HCT116 (cell line): ENCODE data around the gene RPS17. TPM values are rescaled to one million over a fixed set of nuclear protein-coding genes. Genes with fewer than 3 reads are reported as not detected.

Experiments
- ATAC-seq: fragments of 200-7000 bp; cut with Tn5 transposase; 2 replicates; pipeline ENCODE4 v1.9.1; 2020; ENCODE audit warnings: mild to moderate bottlenecking, moderate library complexity
- BruUV-seq: library from RNA; stranded (reverse); fragments of 400-500 nt; replicated peaks from 2 replicates; lab custom pipeline; 2021; lab: Mats Ljungman, UMichigan
- CTCF ChIA-PET: fragments of 300-600 bp; sonication (Branson Sonifier 250); formaldehyde crosslinking; loops from one replicate; lab custom pipeline; 2021; ENCODE audit warnings: antibody characterized with exemption; lab: Charles Lee
- POLR2A ChIA-PET: fragments of 300-600, 350-600 bp; sonication (Branson Sonifier 250); formaldehyde crosslinking; loops from one replicate; lab custom pipeline; 2021; ENCODE audit warnings: antibody characterized with exemption; lab: Charles Lee
- RAD21 ChIA-PET, 2 experiments: fragments of 300-600 bp; sonication (Branson Sonifier 250); formaldehyde crosslinking; loops; one replicate each; lab custom pipeline; 2023; ENCODE audit warnings: low total read pairs in 2 of 2; ENCODE audit not compliant: uncharacterized antibody in 2 of 2, unreplicated experiment in 2 of 2, low non-redundant PET in 1 of 2; lab: Charles Lee
- DNase-seq: peaks from one replicate; pipeline ENCODE4 v3.0.0-alpha.2; 2010; ENCODE audit warnings: low read depth, low spot score
- H2AFZ ChIP-seq: fragments of 200-600 bp; shearing (Covaris generic), sonication (generic); 2 replicates; pipeline ENCODE4 v1.6.1; 2017; ENCODE audit warnings: low read depth, mixed run types, mixed read lengths, antibody characterized with exemption, low read length; ENCODE audit not compliant: poor library complexity, severe bottlenecking
- H3K27ac ChIP-seq: 2 replicates; pipeline ENCODE4 v1.5.1; 2012; ENCODE audit warnings: low read depth, low read length
- H3K27me3 ChIP-seq: fragments of 200-600 bp; sonication (generic); 2 replicates; pipeline ENCODE4 v1.6.1; 2016; ENCODE audit warnings: mixed run types, low read length, mixed read lengths; ENCODE audit not compliant: insufficient read depth
- H3K36me3 ChIP-seq, 2 experiments: fragments of 200-500 bp in 1 of 2; fragments of 200-600 bp in 1 of 2; sonication (Bioruptor generic) in 1 of 2; sonication (generic) in 1 of 2; 2 replicates each; pipeline versions ENCODE4 v1.5.1 to v1.6.1; 2014 to 2016; ENCODE audit warnings: low read length in 2 of 2, inconsistent platforms in 1 of 2, mixed read lengths in 1 of 2, mixed run types in 1 of 2; ENCODE audit not compliant: insufficient read depth in 2 of 2, control insufficient read depth in 1 of 2
- H3K4me1 ChIP-seq, 2 experiments: fragments of 200-600 bp in 1 of 2; sonication (generic) in 1 of 2; 2 replicates each; pipeline versions ENCODE4 v1.5.1 to v1.6.1; 2012 to 2017; ENCODE audit warnings: low read length in 2 of 2, inconsistent platforms in 1 of 2, mild to moderate bottlenecking in 1 of 2, mixed read lengths in 1 of 2, mixed run types in 1 of 2, moderate library complexity in 1 of 2; ENCODE audit not compliant: insufficient read depth in 2 of 2, control insufficient read depth in 1 of 2
- H3K4me2 ChIP-seq: fragments of 200-600 bp; sonication (generic); 2 replicates; pipeline ENCODE4 v1.6.1; 2017; ENCODE audit warnings: mixed run types, low read length, mixed read lengths
- H3K4me3 ChIP-seq, 2 experiments: fragments of 200-600 bp in 1 of 2; sonication (generic) in 1 of 2; replicated peaks in 1 of 2; 2 replicates each; pipeline ENCODE4 v1.5.1; 2011 to 2016; ENCODE audit warnings: low read length in 2 of 2, control low read depth in 1 of 2, low read depth in 1 of 2, mild to moderate bottlenecking in 1 of 2, mixed read lengths in 1 of 2, mixed run types in 1 of 2
- H3K79me2 ChIP-seq: fragments of 200-600 bp; sonication (generic); 2 replicates; pipeline ENCODE4 v1.6.1; 2017; ENCODE audit warnings: mild to moderate bottlenecking, mixed run types, low read length, moderate library complexity, mixed read lengths; ENCODE audit not compliant: insufficient read depth
- H3K9ac ChIP-seq: fragments of 200-600 bp; sonication (generic); 2 replicates; pipeline ENCODE4 v1.6.1; 2016; ENCODE audit warnings: low read length, mixed read lengths
- H3K9me2 ChIP-seq: fragments of 200-600 bp; sonication (generic), shearing (Covaris generic); 2 replicates; pipeline ENCODE4 v1.6.1; 2017; ENCODE audit warnings: mixed run types, mild to moderate bottlenecking, moderate library complexity; ENCODE audit not compliant: insufficient read depth
- H3K9me3 ChIP-seq, 2 experiments: fragments of 200-500 bp in 1 of 2; fragments of 200-600 bp in 1 of 2; sonication (Bioruptor generic) in 1 of 2; sonication (generic) in 1 of 2; 2 replicates each; pipeline ENCODE4 v1.6.1; 2014 to 2017; ENCODE audit warnings: low read length in 2 of 2, mixed read lengths in 2 of 2, inconsistent platforms in 1 of 2, low read depth in 1 of 2, mild to moderate bottlenecking in 1 of 2, mixed run types in 1 of 2, moderate library complexity in 1 of 2; ENCODE audit not compliant: control insufficient read depth in 1 of 2, insufficient read depth in 1 of 2
- H4K20me1 ChIP-seq: fragments of 200-600 bp; sonication (generic), shearing (Covaris generic); 2 replicates; pipeline ENCODE4 v1.6.1; 2017; ENCODE audit warnings: mixed run types, mild to moderate bottlenecking, moderate library complexity; ENCODE audit not compliant: insufficient read depth
- CEBPB ChIP-seq: IDR thresholded peaks from 2 replicates; pipeline ENCODE4 v1.6.1; 2012; ENCODE audit warnings: low read depth
- CTCF ChIP-seq, 3 experiments: fragments of 200-600 bp in 1 of 3; sonication (generic) in 1 of 3; IDR thresholded peaks in 2 of 3; conservative IDR thresholded peaks in 1 of 3; 2 replicates each; pipeline ENCODE4 v1.5.1; 2012 to 2017; ENCODE audit warnings: low read depth in 2 of 3, low read length in 2 of 3, antibody characterized with exemption in 1 of 3, borderline replicate concordance in 1 of 3, control low read depth in 1 of 3, mild to moderate bottlenecking in 1 of 3, mixed read lengths in 1 of 3, mixed run types in 1 of 3, moderate library complexity in 1 of 3; ENCODE audit not compliant: insufficient read depth in 1 of 3
- EZH2 ChIP-seq: fragments of 200-600 bp; sonication (generic); IDR thresholded peaks from 2 replicates; pipeline ENCODE4 v1.6.1; 2017; ENCODE audit warnings: antibody characterized with exemption, mixed run types
- EZH2phosphoT487 ChIP-seq: fragments of 200-600 bp; IDR thresholded peaks from 2 replicates; pipeline ENCODE4 v1.6.1; 2018; ENCODE audit warnings: antibody characterized with exemption, borderline replicate concordance
- FOSL1 ChIP-seq: IDR thresholded peaks from 2 replicates; pipeline ENCODE4 v1.6.1; 2012; ENCODE audit warnings: low read depth
- MAX ChIP-seq: IDR thresholded peaks from 2 replicates; pipeline ENCODE4 v1.6.1; 2012
- POLR2A ChIP-seq: IDR thresholded peaks from 2 replicates; pipeline ENCODE4 v1.7.0; 2011; ENCODE audit warnings: borderline replicate concordance; ENCODE audit not compliant: insufficient read depth, insufficient read length; ENCODE audit errors: extremely low read depth
- POLR2AphosphoS5 ChIP-seq: IDR thresholded peaks from 2 replicates; pipeline ENCODE4 v1.6.1; 2011; ENCODE audit warnings: mild to moderate bottlenecking, low read depth, low read length, moderate library complexity
- REST ChIP-seq: IDR thresholded peaks from 2 replicates; pipeline ENCODE4 v1.6.1; 2012; ENCODE audit warnings: low read depth
- TCF7L2 ChIP-seq: IDR thresholded peaks from 2 replicates; pipeline ENCODE4 v1.7.0; 2011; ENCODE audit warnings: borderline replicate concordance, inconsistent platforms; ENCODE audit not compliant: insufficient read depth, insufficient read length; ENCODE audit errors: extremely low read depth
- ZBTB33 ChIP-seq: IDR thresholded peaks from 2 replicates; pipeline ENCODE4 v1.6.1; 2011; ENCODE audit warnings: mild to moderate bottlenecking, low read length, moderate library complexity; ENCODE audit not compliant: insufficient replicate concordance; ENCODE audit errors: extremely low read depth
- intact Hi-C: fragments of 100-400 bp; cut with micrococcal nuclease; formaldehyde crosslinking; loops from 2 replicates; pipeline ENCODE4 v1.10.0; 2022
- total RNA-seq: library from RNA; stranded (reverse); gene quantifications from one replicate; pipeline ENCODE4 v1.2.1, GENCODE V29; 2021; ENCODE audit not compliant: unreplicated experiment

RPS17 gene
- total RNA-seq, 1 experiment from 2014 or later = 2,385 TPM

- TF ChIP-seq TCF7L2 = no peak
- TF ChIP-seq POLR2A = no peak
- no peak for TF ChIP-seq REST
- no peak for TF ChIP-seq FOSL1
- no peak for TF ChIP-seq EZH2
- TF ChIP-seq CEBPB = no peak
- no peak for TF ChIP-seq EZH2phosphoT487
- TF ChIP-seq ZBTB33 = no peak
- TF ChIP-seq MAX = no peak
- TF ChIP-seq CTCF (IDR thresholded peaks at IDR 0.05 in 2 of 3, conservative IDR thresholded peaks at IDR 0.05 in 1 of 3; ENCODE audit: borderline replicate concordance in 1 of 3, insufficient read depth in 1 of 3, low read depth in 2 of 3, low read length in 2 of 3) = no peak
- no peak for TF ChIP-seq POLR2AphosphoS5
- H2AFZ ChIP-seq = no peak overlapping the region
- intact Hi-C loops = loop anchor here (10.0 kb wide), 1 partner anchor 472 kb away; no protein-coding TSS in a partner anchor
- H3K9me3 ChIP-seq = no peaks in the 10 kb centered on the region
- peaks cover 0 to 7% of the 10 kb centered on the region in 2 experiments; a peak in 2 of 4 replicates for H3K4me1 ChIP-seq
- DNase-seq (no peak), ATAC-seq (no peak)
- H3K9me2 ChIP-seq = no peaks in the 10 kb centered on the region
- H3K27ac ChIP-seq = no peak overlapping the region
- no peak overlapping the region for H3K9ac ChIP-seq
- peaks cover 9% of the 10 kb centered on the region for H4K20me1 ChIP-seq
- no peak overlapping the region for H3K4me3 ChIP-seq
- peaks cover 19 to 20% of the 10 kb centered on the region in 2 experiments for H3K36me3 ChIP-seq
- no TSS peak for BruUV-seq
- CTCF ChIA-PET = interaction anchor here (1.0 kb wide), 1 partner anchor 8 kb away, joined by 3 read pairs; the partner anchor contains the start of gene RPS17
- RAD21 ChIA-PET = no interaction called here
- POLR2A ChIA-PET = interaction anchor here (0.6 to 3.0 kb wide), 4 partner anchors 8 to 1228 kb away, joined by 3 to 22 read pairs (median 3); partner anchors contain the start of gene RPS17
- peaks cover 13% of the 10 kb centered on the region for H3K79me2 ChIP-seq
- H3K4me2 ChIP-seq = no peak overlapping the region
- no peaks in the 10 kb centered on the region for H3K27me3 ChIP-seq
Measured at GRCh38 chr15:82532383-82532990, 7.8 kb downstream of the RPS17 start.
